ENCODE results near the gene CCDC178.
"Not testable (repeated sequence)": the region's sequence is repeated elsewhere in the genome, so short reads cannot be mapped to it uniquely, and the experiment has no call there.

Gene CCDC178

GRCh38 chr18:33427549-33427948 is 13.0 kb downstream of the CCDC178 start:
- Histone ChIP-seq H3K36me3 (ENCODE audit: control insufficient read depth, insufficient read depth, low read length) (no peaks in the 10 kb centered on the region), H3K9ac (ENCODE audit: low read length) (no peak overlapping the region), H3K9me3 (ENCODE audit: control insufficient read depth, low read length) (no peaks in the 10 kb centered on the region), H3K27me3 (ENCODE audit: control insufficient read depth, insufficient read depth, low read length) (no peaks in the 10 kb centered on the region), H3K4me3 (ENCODE audit: low read length) (no peak overlapping the region), H3K4me1 (ENCODE audit: control insufficient read depth, insufficient read depth, low read length) (no peaks in the 10 kb centered on the region)

- Histone ChIP-seq H3K36me3 (ENCODE audit: control insufficient read depth, insufficient read depth, low read length) (no peaks in the 10 kb centered on the region), H3K9ac (ENCODE audit: low read length) (no peak overlapping the region), H3K27me3 (ENCODE audit: control insufficient read depth, insufficient read depth, low read length) (no peaks in the 10 kb centered on the region), H3K4me3 (ENCODE audit: low read length) (no peak overlapping the region), H3K9me3 (ENCODE audit: control insufficient read depth, low read length) (no peaks in the 10 kb centered on the region), H3K4me1 (ENCODE audit: control insufficient read depth, insufficient read depth, low read length) (no peaks in the 10 kb centered on the region)
Observed at GRCh38 chr18:33424266-33424946, 16.1 kb downstream of the CCDC178 start.

GRCh38 chr18:33421225-33421624 is 19.3 kb downstream of the CCDC178 start:
- Histone ChIP-seq H3K4me1 (ENCODE audit: control insufficient read depth, insufficient read depth, low read length) (no peaks in the 10 kb centered on the region), H3K9ac (ENCODE audit: low read length) (no peak overlapping the region), H3K9me3 (ENCODE audit: control insufficient read depth, low read length) (no peaks in the 10 kb centered on the region), H3K27me3 (ENCODE audit: control insufficient read depth, insufficient read depth, low read length) (no peaks in the 10 kb centered on the region), H3K4me3 (ENCODE audit: low read length) (no peak overlapping the region), H3K36me3 (ENCODE audit: control insufficient read depth, insufficient read depth, low read length) (no peaks in the 10 kb centered on the region)

GRCh38 chr18:33404244-33404873 is 36.2 kb downstream of the CCDC178 start:
- Histone ChIP-seq H3K36me3 (ENCODE audit: control insufficient read depth, insufficient read depth, low read length) (no peaks in the 10 kb centered on the region), H3K27me3 (ENCODE audit: control insufficient read depth, insufficient read depth, low read length) (no peaks in the 10 kb centered on the region), H3K9me3 (ENCODE audit: control insufficient read depth, low read length) (no peaks in the 10 kb centered on the region), H3K4me1 (ENCODE audit: control insufficient read depth, insufficient read depth, low read length) (no peaks in the 10 kb centered on the region), H3K9ac (ENCODE audit: low read length) (no peak overlapping the region), H3K4me3 (ENCODE audit: low read length) (no peak overlapping the region)

- not testable (repeated sequence) for H3K4me1 ChIP-seq (ENCODE audit: control insufficient read depth, insufficient read depth, low read length); H3K9me3 ChIP-seq (ENCODE audit: control insufficient read depth, low read length); H3K36me3 ChIP-seq (ENCODE audit: control insufficient read depth, insufficient read depth, low read length); H3K27me3 ChIP-seq (ENCODE audit: control insufficient read depth, insufficient read depth, low read length); H3K9ac ChIP-seq (ENCODE audit: low read length); H3K4me3 ChIP-seq (ENCODE audit: low read length)
Observed at GRCh38 chr18:33398939-33399338, 41.6 kb downstream of the CCDC178 start.

- no peaks in the 10 kb centered on the region for H3K4me1 ChIP-seq (ENCODE audit: control insufficient read depth, insufficient read depth, low read length)
- no peak overlapping the region for H3K4me3 ChIP-seq (ENCODE audit: low read length)
Observed at GRCh38 chr18:33375829-33376228, 64.7 kb downstream of the CCDC178 start.

GRCh38 chr18:33372442-33372841 is 68.1 kb downstream of the CCDC178 start:
- no peaks in the 10 kb centered on the region for H3K36me3 ChIP-seq (ENCODE audit: control insufficient read depth, insufficient read depth, low read length)

More at GRCh38 chr18:33375829-33376228, 64.7 kb downstream of the CCDC178 start:
- H3K9ac ChIP-seq (ENCODE audit: low read length), result no peak overlapping the region
- H3K27me3 ChIP-seq (ENCODE audit: control insufficient read depth, insufficient read depth, low read length), result no peaks in the 10 kb centered on the region
- H3K9me3 ChIP-seq (ENCODE audit: control insufficient read depth, low read length), result no peaks in the 10 kb centered on the region
- H3K36me3 ChIP-seq (ENCODE audit: control insufficient read depth, insufficient read depth, low read length), result no peaks in the 10 kb centered on the region

GRCh38 chr18:33369711-33370449 is 70.6 kb downstream of the CCDC178 start:
- Histone ChIP-seq H3K27me3 (ENCODE audit: control insufficient read depth, insufficient read depth, low read length) (no peaks in the 10 kb centered on the region), H3K36me3 (ENCODE audit: control insufficient read depth, insufficient read depth, low read length) (no peaks in the 10 kb centered on the region), H3K4me1 (ENCODE audit: control insufficient read depth, insufficient read depth, low read length) (no peaks in the 10 kb centered on the region), H3K9ac (ENCODE audit: low read length) (no peak overlapping the region), H3K9me3 (ENCODE audit: control insufficient read depth, low read length) (no peaks in the 10 kb centered on the region), H3K4me3 (ENCODE audit: low read length) (no peak overlapping the region)

More at GRCh38 chr18:33372442-33372841, 68.1 kb downstream of the CCDC178 start:
- no peaks in the 10 kb centered on the region for H3K27me3 ChIP-seq (ENCODE audit: control insufficient read depth, insufficient read depth, low read length)
- H3K9ac ChIP-seq (ENCODE audit: low read length), result no peak overlapping the region
- no peaks in the 10 kb centered on the region for H3K9me3 ChIP-seq (ENCODE audit: control insufficient read depth, low read length)
- H3K4me3 ChIP-seq (ENCODE audit: low read length), result no peak overlapping the region
- H3K4me1 ChIP-seq (ENCODE audit: control insufficient read depth, insufficient read depth, low read length), result no peaks in the 10 kb centered on the region

GRCh38 chr18:33356735-33357134 is 83.8 kb downstream of the CCDC178 start:
- Histone ChIP-seq H3K36me3 (ENCODE audit: control insufficient read depth, insufficient read depth, low read length) (no peaks in the 10 kb centered on the region), H3K4me1 (ENCODE audit: control insufficient read depth, insufficient read depth, low read length) (no peaks in the 10 kb centered on the region), H3K27me3 (ENCODE audit: control insufficient read depth, insufficient read depth, low read length) (no peaks in the 10 kb centered on the region), H3K9ac (ENCODE audit: low read length) (no peak overlapping the region), H3K4me3 (ENCODE audit: low read length) (no peak overlapping the region), H3K9me3 (ENCODE audit: control insufficient read depth, low read length) (no peaks in the 10 kb centered on the region)

GRCh38 chr18:33355756-33356155 is 84.8 kb downstream of the CCDC178 start:
- H3K4me3 ChIP-seq (ENCODE audit: low read length), result no peak overlapping the region
- H3K9me3 ChIP-seq (ENCODE audit: control insufficient read depth, low read length), result no peaks in the 10 kb centered on the region
- no peaks in the 10 kb centered on the region for H3K27me3 ChIP-seq (ENCODE audit: control insufficient read depth, insufficient read depth, low read length)
- no peaks in the 10 kb centered on the region for H3K36me3 ChIP-seq (ENCODE audit: control insufficient read depth, insufficient read depth, low read length)
- H3K9ac ChIP-seq (ENCODE audit: low read length), result no peak overlapping the region
- no peaks in the 10 kb centered on the region for H3K4me1 ChIP-seq (ENCODE audit: control insufficient read depth, insufficient read depth, low read length)

GRCh38 chr18:33355263-33355662 is 85.3 kb downstream of the CCDC178 start:
- no peaks in the 10 kb centered on the region for H3K4me1 ChIP-seq (ENCODE audit: control insufficient read depth, insufficient read depth, low read length)
- no peak overlapping the region for H3K4me3 ChIP-seq (ENCODE audit: low read length)
- no peaks in the 10 kb centered on the region for H3K27me3 ChIP-seq (ENCODE audit: control insufficient read depth, insufficient read depth, low read length)
- H3K9ac ChIP-seq (ENCODE audit: low read length), result no peak overlapping the region
- H3K36me3 ChIP-seq (ENCODE audit: control insufficient read depth, insufficient read depth, low read length), result no peaks in the 10 kb centered on the region
- no peaks in the 10 kb centered on the region for H3K9me3 ChIP-seq (ENCODE audit: control insufficient read depth, low read length)

- Histone ChIP-seq H3K9ac (ENCODE audit: low read length) (no peak overlapping the region), H3K4me3 (ENCODE audit: low read length) (no peak overlapping the region), H3K9me3 (ENCODE audit: control insufficient read depth, low read length) (no peaks in the 10 kb centered on the region), H3K27me3 (ENCODE audit: control insufficient read depth, insufficient read depth, low read length) (no peaks in the 10 kb centered on the region), H3K4me1 (ENCODE audit: control insufficient read depth, insufficient read depth, low read length) (no peaks in the 10 kb centered on the region), H3K36me3 (ENCODE audit: control insufficient read depth, insufficient read depth, low read length) (no peaks in the 10 kb centered on the region)
Observed at GRCh38 chr18:33350256-33350655, 90.3 kb downstream of the CCDC178 start.
